HepG2 (cell line): ENCODE results near the gene C17orf58. TPM values are rescaled to one million over a fixed set of nuclear protein-coding genes. Genes with fewer than 3 reads are reported as not detected.
A peak's percentile ranks its signal among the peaks of the same experiment; 100 is the strongest.

Experiments used
- ATAD3A ChIP-seq: sonication (generic); formaldehyde crosslinking; IDR thresholded peaks from 2 replicates; pipeline ENCODE4 v1.4.0; 2020; ENCODE audit warnings: missing genetic modification reagents
- ATF7 ChIP-seq, 2 experiments: fragments of 450-650 bp in 1 of 2; sonication (generic) in 1 of 2; formaldehyde crosslinking in 1 of 2; IDR thresholded peaks; 2 replicates each; pipeline versions ENCODE4 v1.4.0 to v1.6.1; 2016 to 2020; ENCODE audit warnings: antibody characterized with exemption in 1 of 2, mild to moderate bottlenecking in 1 of 2, missing genetic modification reagents in 1 of 2
- DMAP1 ChIP-seq: IDR thresholded peaks from 2 replicates; pipeline ENCODE4 v1.6.1; 2016
- DZIP1 ChIP-seq: sonication (generic); formaldehyde crosslinking; IDR thresholded peaks from 2 replicates; pipeline ENCODE4 v1.5.0; 2020; ENCODE audit warnings: mild to moderate bottlenecking, missing genetic modification reagents
- HCFC1 ChIP-seq: fragments of 150-350 bp; IDR thresholded peaks from 2 replicates; pipeline ENCODE4 v1.6.1; 2014; ENCODE audit warnings: low read depth, low read length
- HDAC6 ChIP-seq: fragments of 200-600 bp; sonication (generic); IDR thresholded peaks from 2 replicates; pipeline ENCODE4 v1.7.0; 2017; ENCODE audit warnings: mild to moderate bottlenecking, antibody characterized with exemption, low read length, low read depth
- HNF4A ChIP-seq: sonication (generic); formaldehyde crosslinking; IDR thresholded peaks from 2 replicates; pipeline ENCODE4 v1.4.0; 2020; ENCODE audit warnings: missing genetic modification reagents
- HNRNPUL1 ChIP-seq: fragments of 200-400 bp; formaldehyde crosslinking; IDR thresholded peaks from 2 replicates; pipeline ENCODE4 v1.6.1; 2017; ENCODE audit warnings: low read depth, mild to moderate bottlenecking, low read length, moderate library complexity
- KAT8 ChIP-seq: IDR thresholded peaks from 2 replicates; pipeline ENCODE4 v1.6.1; 2016; ENCODE audit warnings: missing genetic modification reagents, missing compliant biosample characterization
- MBNL3 ChIP-seq: fragments of 250-450 bp; sonication (Bioruptor Pico); conservative IDR thresholded peaks from 2 replicates; pipeline ENCODE4 v1.8.0; 2022; ENCODE audit warnings: mild to moderate bottlenecking, inconsistent platforms
- MEF2D ChIP-seq: sonication (generic); formaldehyde crosslinking; IDR thresholded peaks from 2 replicates; pipeline ENCODE4 v1.5.1; 2020; ENCODE audit warnings: mild to moderate bottlenecking, missing genetic modification reagents
- MLLT10 ChIP-seq: sonication (generic); formaldehyde crosslinking; IDR thresholded peaks from 2 replicates; pipeline ENCODE4 v1.4.0; 2020; ENCODE audit warnings: missing genetic modification reagents
- RAD21 ChIP-seq: fragments of 450-650 bp; formaldehyde crosslinking; IDR thresholded peaks from 2 replicates; pipeline ENCODE4 v1.5.0; 2020; ENCODE audit warnings: mild to moderate bottlenecking
- REXO4 ChIP-seq: sonication (generic); formaldehyde crosslinking; IDR thresholded peaks from 2 replicates; pipeline ENCODE4 v1.8.0; 2022; ENCODE audit warnings: missing genetic modification reagents, mild to moderate bottlenecking, borderline replicate concordance
- SALL1 ChIP-seq: sonication (generic); formaldehyde crosslinking; IDR thresholded peaks from 2 replicates; pipeline ENCODE4 v1.8.0; 2022; ENCODE audit warnings: mild to moderate bottlenecking, missing genetic modification reagents
- SMAD9 ChIP-seq: sonication (generic); formaldehyde crosslinking; IDR thresholded peaks from 2 replicates; pipeline ENCODE4 v1.5.1; 2020; ENCODE audit warnings: mild to moderate bottlenecking, missing genetic modification reagents
- SMC3 ChIP-seq: IDR thresholded peaks from 2 replicates; pipeline ENCODE4 v1.6.1; 2011; ENCODE audit warnings: low read length, improper control_type of control experiment
- SRSF9 ChIP-seq: fragments of 200-400 bp; formaldehyde crosslinking; IDR thresholded peaks from 2 replicates; pipeline ENCODE4 v1.6.1; 2018; ENCODE audit warnings: borderline replicate concordance, mild to moderate bottlenecking, low read depth, low read length; ENCODE audit not compliant: insufficient read depth, poor library complexity, severe bottlenecking
- SSRP1 ChIP-seq: IDR thresholded peaks from 2 replicates; pipeline ENCODE4 v1.6.1; 2016; ENCODE audit warnings: control low read depth
- THAP11 ChIP-seq: IDR thresholded peaks from 2 replicates; pipeline ENCODE4 v1.6.1; 2016; ENCODE audit warnings: missing biosample characterization, missing genetic modification reagents
- THYN1 ChIP-seq: sonication (generic); formaldehyde crosslinking; IDR thresholded peaks from 2 replicates; pipeline ENCODE4 v1.8.1; 2023; ENCODE audit warnings: low read depth, mild to moderate bottlenecking, moderate library complexity, missing genetic modification reagents, borderline replicate concordance
- YEATS4 ChIP-seq: sonication (generic); formaldehyde crosslinking; IDR thresholded peaks from 2 replicates; pipeline ENCODE4 v1.4.0; 2020; ENCODE audit warnings: missing genetic modification reagents, borderline replicate concordance
- ZKSCAN1 ChIP-seq: fragments of 150-350 bp; IDR thresholded peaks from 2 replicates; pipeline ENCODE4 v1.6.1; 2014; ENCODE audit warnings: low read length
- ZNF782 ChIP-seq: sonication (generic); formaldehyde crosslinking; IDR thresholded peaks from 2 replicates; pipeline ENCODE4 v1.4.0; 2020; ENCODE audit warnings: missing genetic modification reagents, mild to moderate bottlenecking, borderline replicate concordance
- ZNF816 ChIP-seq: sonication (generic); formaldehyde crosslinking; IDR thresholded peaks from 2 replicates; pipeline ENCODE4 v1.8.0; 2022; ENCODE audit warnings: missing genetic modification reagents, mild to moderate bottlenecking, borderline replicate concordance
- polyA plus RNA-seq, 8 experiments: library from polyadenylated mRNA; depleted of rRNA in 3 of 8; stranded (reverse) in 7 of 8; unstranded in 1 of 8; fragments of >200 nt; fragmentation: Illumina TruSeq in 4 of 8; extraction: Trizol in 4 of 8; gene quantifications; 2 replicates each; pipeline versions ENCODE4 v1.2.1 to v1.2.3, GENCODE V29; 2011 to 2016; ENCODE audit warnings: low read depth in 4 of 8, missing spikeins in 1 of 8, mixed read lengths in 1 of 8; ENCODE audit not compliant: insufficient read depth in 1 of 8
- total RNA-seq, 5 experiments: library from RNA; depleted of rRNA; stranded (reverse); fragments of >200 nt; fragmentation: Illumina TruSeq; extraction: Trizol; gene quantifications; 2 replicates each; pipeline ENCODE4 v1.2.3, GENCODE V29; 2016; ENCODE audit warnings: low read depth in 1 of 5
- TF ChIP-seq, protein P1 (sequence below): sonication (generic); formaldehyde crosslinking; conservative IDR thresholded peaks from 2 replicates; pipeline ENCODE4 v1.4.0; 2020; ENCODE audit warnings: missing genetic modification reagents
- TF ChIP-seq, protein P2 (sequence below): sonication (generic); formaldehyde crosslinking; IDR thresholded peaks from 2 replicates; pipeline ENCODE4 v1.8.1; 2023; ENCODE audit warnings: mild to moderate bottlenecking, missing genetic modification reagents, borderline replicate concordance
- TF ChIP-seq, protein P3 (sequence below): sonication (generic); formaldehyde crosslinking; IDR thresholded peaks from 2 replicates; pipeline ENCODE4 v1.8.0; 2022; ENCODE audit warnings: missing genetic modification reagents, low read depth, mild to moderate bottlenecking, borderline replicate concordance

The C17orf58 gene
- total and polyA plus RNA-seq, 2 of the 13 experiments (the other 11 are each of a cell fraction or from before 2014, with no cell fraction given): 15.6 to 15.8 TPM

GRCh38 chr17:68019675-68020408, 23.6 kb upstream of the C17orf58 start (continued):
- TF ChIP-seq SMC3 (no peak), DZIP1 (peak; percentile 97; the same call in 1 of the 2 replicates), SRSF9 (no peak), THYN1 (CRISPR knock-in tag) (0 out of 2 replicates have a peak, but pooled peaks have one; percentile 92), HNF4A (no peak), MEF2D (peak; percentile 90), ZNF782 (CRISPR knock-in tag) (peak; percentile 93), RAD21 (CRISPR knock-in tag) (peak; percentile 81), HNRNPUL1 (no peak), ZKSCAN1 (peak; percentile 73), THAP11 (CRISPR knock-in tag) (peak; percentile 89), HDAC6 (no peak), HCFC1 (peak; percentile 33; the same call in 1 of the 2 replicates), SMAD9 (peak; percentile 80; the same call in 1 of the 2 replicates), MLLT10 (CRISPR knock-in tag) (no peak), KAT8 (peak; percentile 92), ATF7 (IDR thresholded peaks at IDR 0.05) (peak; percentile 2; the same call in 1 of the 2 replicates), ATF7 (CRISPR knock-in tag; IDR thresholded peaks at IDR 0.05) (peak; percentile 63; the same call in 1 of the 2 replicates), ZNF816 (CRISPR knock-in tag) (peak; percentile 20; the same call in 1 of the 2 replicates), YEATS4 (CRISPR knock-in tag) (peak; percentile 96), ATAD3A (CRISPR knock-in tag) (no peak), SALL1 (CRISPR knock-in tag) (peak; percentile 98), DMAP1 (CRISPR knock-in tag) (peak; percentile 91), SSRP1 (CRISPR knock-in tag) (peak; percentile 98), REXO4 (no peak), MBNL3 (CRISPR knock-in tag) (no peak)
- TF ChIP-seq, protein P1, sequence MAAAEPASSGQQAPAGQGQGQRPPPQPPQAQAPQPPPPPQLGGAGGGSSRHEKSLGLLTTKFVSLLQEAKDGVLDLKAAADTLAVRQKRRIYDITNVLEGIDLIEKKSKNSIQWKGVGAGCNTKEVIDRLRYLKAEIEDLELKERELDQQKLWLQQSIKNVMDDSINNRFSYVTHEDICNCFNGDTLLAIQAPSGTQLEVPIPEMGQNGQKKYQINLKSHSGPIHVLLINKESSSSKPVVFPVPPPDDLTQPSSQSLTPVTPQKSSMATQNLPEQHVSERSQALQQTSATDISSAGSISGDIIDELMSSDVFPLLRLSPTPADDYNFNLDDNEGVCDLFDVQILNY (CRISPR knock-in tag): peak; percentile 94
- TF ChIP-seq, protein P2, sequence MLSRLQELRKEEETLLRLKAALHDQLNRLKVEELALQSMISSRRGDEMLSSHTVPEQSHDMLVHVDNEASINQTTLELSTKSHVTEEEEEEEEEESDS (CRISPR knock-in tag): peak; percentile 63; the same call in 1 of the 2 replicates
- TF ChIP-seq, protein P3, sequence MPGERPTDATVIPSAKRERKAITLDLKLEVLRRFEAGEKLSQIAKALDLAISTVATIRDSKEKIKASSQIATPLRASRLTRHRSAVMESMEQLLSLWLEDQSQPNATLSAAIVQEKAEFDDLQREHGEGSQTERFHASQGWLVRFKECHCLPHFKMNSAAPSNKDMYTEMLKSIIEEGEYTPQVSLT (CRISPR knock-in tag): 0 out of 2 replicates have a peak, but pooled peaks have one; percentile 28
